Stomach (tissue), 4 donors: ENCODE measurements around the gene FSIP1.

Experiments used
- EP300 ChIP-seq: sonication (generic); formaldehyde crosslinking; IDR thresholded peaks from one replicate; pipeline ENCODE4 v1.6.1; 2017; ENCODE audit warnings: antibody characterized with exemption
- POLR2A ChIP-seq, 4 donors: fragments of 450-650 bp; IDR thresholded peaks; one replicate each; pipeline ENCODE4 v1.6.1; 2016; ENCODE audit warnings: antibody characterized with exemption in 4 of 4, control low read depth in 2 of 4, mild to moderate bottlenecking in 1 of 4, moderate library complexity in 1 of 4
- TF ChIP-seq, protein P1 (sequence below), 7 experiments: fragments of 450-650 bp in 4 of 7; fragments of 200-600 bp in 3 of 7; sonication (generic) in 3 of 7; IDR thresholded peaks; one replicate each; pipeline ENCODE4 v1.5.1; 2016 to 2019; ENCODE audit warnings: antibody characterized with exemption in 7 of 7, control low read depth in 2 of 7, mild to moderate bottlenecking in 1 of 7

DNA sequence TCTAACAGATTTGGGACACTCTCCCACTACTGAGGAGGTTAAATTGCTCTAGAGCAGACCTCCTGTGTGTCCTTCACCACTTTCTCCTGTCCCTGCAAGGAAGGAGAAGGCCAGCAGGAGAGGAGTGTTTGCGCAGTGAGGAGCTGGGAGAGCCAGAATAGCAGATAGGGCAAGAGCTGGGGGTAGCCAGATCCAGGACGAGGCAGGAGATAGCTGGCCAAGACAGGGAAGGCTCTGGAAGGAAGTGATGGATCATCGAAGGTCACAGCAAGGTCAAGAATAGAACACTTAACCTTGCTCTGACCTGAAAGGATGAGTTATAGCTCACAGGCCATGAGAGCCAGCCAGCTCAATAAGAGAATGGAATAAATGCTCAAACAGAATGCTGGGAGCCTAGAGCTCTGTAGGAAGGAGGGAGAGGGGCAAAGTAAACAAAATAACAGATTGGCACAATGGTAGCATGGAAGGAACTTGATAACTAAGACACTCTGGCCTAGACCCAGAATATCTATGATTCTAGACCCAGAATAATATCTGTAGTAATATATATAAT lies 37.5 kb upstream of the FSIP1 start:
- TF ChIP-seq, protein P1, sequence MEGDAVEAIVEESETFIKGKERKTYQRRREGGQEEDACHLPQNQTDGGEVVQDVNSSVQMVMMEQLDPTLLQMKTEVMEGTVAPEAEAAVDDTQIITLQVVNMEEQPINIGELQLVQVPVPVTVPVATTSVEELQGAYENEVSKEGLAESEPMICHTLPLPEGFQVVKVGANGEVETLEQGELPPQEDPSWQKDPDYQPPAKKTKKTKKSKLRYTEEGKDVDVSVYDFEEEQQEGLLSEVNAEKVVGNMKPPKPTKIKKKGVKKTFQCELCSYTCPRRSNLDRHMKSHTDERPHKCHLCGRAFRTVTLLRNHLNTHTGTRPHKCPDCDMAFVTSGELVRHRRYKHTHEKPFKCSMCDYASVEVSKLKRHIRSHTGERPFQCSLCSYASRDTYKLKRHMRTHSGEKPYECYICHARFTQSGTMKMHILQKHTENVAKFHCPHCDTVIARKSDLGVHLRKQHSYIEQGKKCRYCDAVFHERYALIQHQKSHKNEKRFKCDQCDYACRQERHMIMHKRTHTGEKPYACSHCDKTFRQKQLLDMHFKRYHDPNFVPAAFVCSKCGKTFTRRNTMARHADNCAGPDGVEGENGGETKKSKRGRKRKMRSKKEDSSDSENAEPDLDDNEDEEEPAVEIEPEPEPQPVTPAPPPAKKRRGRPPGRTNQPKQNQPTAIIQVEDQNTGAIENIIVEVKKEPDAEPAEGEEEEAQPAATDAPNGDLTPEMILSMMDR (IDR thresholded peaks at IDR 0.05): no peak
- TF ChIP-seq POLR2A (IDR thresholded peaks at IDR 0.05): no peak
- no peak for TF ChIP-seq EP300
